HepG2 (cell line): ENCODE measurements around the gene KIF1B. TPM values are rescaled to one million over a fixed set of nuclear protein-coding genes. Genes with fewer than 3 reads are reported as not detected.
A peak's percentile ranks its signal among the peaks of the same experiment; 100 is the strongest.

ENCODE experiments used
- ATAC-seq: fragments of 200-7000 bp; cut with Tn5 transposase; 3 replicates; pipeline ENCODE4 v1.9.1; 2020; ENCODE audit warnings: mild to moderate bottlenecking, moderate library complexity
- BruUV-seq: library from RNA; stranded (reverse); fragments of 400-500 nt; replicated peaks from 2 replicates; lab custom pipeline; 2021; lab: Mats Ljungman, UMichigan
- CTCF ChIA-PET: fragments of 300-600 bp; formaldehyde crosslinking; extraction: SDS; loops from one replicate; lab custom pipeline; 2021; ENCODE audit warnings: low total read pairs, inconsistent platforms, low intra/inter-chr PET ratio; lab: Yijun Ruan, JAX
- POLR2A ChIA-PET: fragments of 350-600 bp; sonication (Branson Sonifier 250); formaldehyde crosslinking; loops from one replicate; lab custom pipeline; 2020; ENCODE audit warnings: antibody characterized with exemption, inconsistent platforms; lab: Yijun Ruan, JAX
- DNase-seq: peaks from one replicate; pipeline ENCODE4 v3.0.0-alpha.2; 2015; ENCODE audit warnings: low spot score
- FAIRE-seq: peaks from 3 replicates; lab custom pipeline; 2011; peaks lifted over from hg19 to GRCh38; lab: Jason Lieb, UNC
- H2AFZ ChIP-seq: one replicate; pipeline ENCODE4 v1.6.1; 2011; ENCODE audit warnings: low read length, inconsistent platforms
- H3K27ac ChIP-seq: fragments of 300-600 bp; 3 replicates; pipeline ENCODE4 v1.8.0; 2011; ENCODE audit warnings: mixed run types, mild to moderate bottlenecking, mixed read lengths, low read length, inconsistent platforms; ENCODE audit not compliant: insufficient read depth; ENCODE audit errors: extremely low read length
- H3K27me3 ChIP-seq, 2 experiments: fragments of 200-600 bp in 1 of 2; 2 replicates in 1 of 2; 3 replicates in 1 of 2; pipeline versions ENCODE4 v1.6.0 to v1.8.0; 2011; ENCODE audit warnings: low read length in 2 of 2, mild to moderate bottlenecking in 2 of 2, moderate library complexity in 2 of 2, inconsistent platforms in 1 of 2; ENCODE audit not compliant: insufficient read depth in 2 of 2, control insufficient read depth in 1 of 2
- H3K36me3 ChIP-seq, 2 experiments: fragments of 200-600 bp in 1 of 2; replicated peaks in 1 of 2; 2 replicates in 1 of 2; 3 replicates in 1 of 2; pipeline versions ENCODE4 v1.5.1 to v1.8.0; 2011; ENCODE audit warnings: low read length in 2 of 2, inconsistent platforms in 1 of 2; ENCODE audit not compliant: insufficient read depth in 2 of 2, control insufficient read depth in 1 of 2
- H3K4me1 ChIP-seq: 2 replicates; pipeline ENCODE4 v1.5.1; 2012; ENCODE audit warnings: low read length, inconsistent platforms; ENCODE audit not compliant: insufficient read depth
- H3K4me2 ChIP-seq: 2 replicates; pipeline ENCODE4 v1.6.0; 2011; ENCODE audit warnings: low read depth, low read length, inconsistent platforms
- H3K4me3 ChIP-seq, 3 experiments: fragments of 200-600 bp in 1 of 3; sonication (generic), shearing (Covaris generic) in 1 of 3; replicated peaks in 1 of 3; 2 replicates each; pipeline ENCODE4 v1.5.1; 2011 to 2016; ENCODE audit warnings: low read length in 3 of 3, inconsistent platforms in 2 of 3, low read depth in 2 of 3, mild to moderate bottlenecking in 2 of 3, control low read depth in 1 of 3, mixed read lengths in 1 of 3; ENCODE audit not compliant: insufficient read depth in 1 of 3
- H3K79me2 ChIP-seq: one replicate; pipeline ENCODE4 v1.6.1; 2011; ENCODE audit warnings: low read length, inconsistent platforms; ENCODE audit not compliant: insufficient read depth
- H3K9ac ChIP-seq: 2 replicates; pipeline ENCODE4 v1.6.0; 2011; ENCODE audit warnings: mild to moderate bottlenecking, low read depth, low read length, inconsistent platforms; ENCODE audit not compliant: insufficient read depth
- H3K9me3 ChIP-seq: 2 replicates; pipeline ENCODE4 v1.5.1; 2012; ENCODE audit warnings: mild to moderate bottlenecking, low read length
- H4K20me1 ChIP-seq: 2 replicates; pipeline ENCODE4 v1.6.0; 2011; ENCODE audit warnings: inconsistent platforms, mild to moderate bottlenecking, low read length, moderate library complexity; ENCODE audit not compliant: insufficient read depth
- FLYWCH1 ChIP-seq: sonication (generic); formaldehyde crosslinking; IDR thresholded peaks from 2 replicates; pipeline ENCODE4 v1.8.1; 2023; ENCODE audit warnings: mild to moderate bottlenecking, missing genetic modification reagents
- HDAC2 ChIP-seq: sonication (generic); formaldehyde crosslinking; IDR thresholded peaks from 2 replicates; pipeline ENCODE4 v1.4.0; 2020; ENCODE audit warnings: missing genetic modification reagents
- HIC2 ChIP-seq: sonication (generic); formaldehyde crosslinking; IDR thresholded peaks from 2 replicates; pipeline ENCODE4 v1.9.0; 2022; ENCODE audit warnings: low read depth, missing genetic modification reagents
- MXD4 ChIP-seq: IDR thresholded peaks from 2 replicates; pipeline ENCODE4 v1.6.1; 2016; ENCODE audit warnings: mild to moderate bottlenecking, missing biosample characterization, missing genetic modification reagents
- NR2F2 ChIP-seq: IDR thresholded peaks from 2 replicates; pipeline ENCODE4 v1.6.1; 2012; ENCODE audit warnings: low read depth, inconsistent platforms, borderline replicate concordance
- PAF1 ChIP-seq: IDR thresholded peaks from 2 replicates; pipeline ENCODE4 v1.6.1; 2016; ENCODE audit warnings: missing genetic modification reagents, missing compliant biosample characterization
- PRPF4 ChIP-seq: fragments of 200-400 bp; formaldehyde crosslinking; IDR thresholded peaks from 2 replicates; pipeline ENCODE4 v1.6.1; 2016; ENCODE audit warnings: low read length, low read depth; ENCODE audit not compliant: poor library complexity, severe bottlenecking
- SMAD9 ChIP-seq: sonication (generic); formaldehyde crosslinking; IDR thresholded peaks from 2 replicates; pipeline ENCODE4 v1.5.1; 2020; ENCODE audit warnings: mild to moderate bottlenecking, missing genetic modification reagents
- SRY ChIP-seq: sonication (generic); formaldehyde crosslinking; IDR thresholded peaks from 2 replicates; pipeline ENCODE4 v1.8.0; 2022; ENCODE audit warnings: mild to moderate bottlenecking, missing genetic modification reagents
- TP53 ChIP-seq: sonication (generic); formaldehyde crosslinking; conservative IDR thresholded peaks from 2 replicates; pipeline ENCODE4 v1.4.0; 2020; ENCODE audit warnings: missing genetic modification reagents
- U2AF1 ChIP-seq: fragments of 200-400 bp; formaldehyde crosslinking; optimal IDR thresholded peaks from 2 replicates; pipeline ENCODE3; 2017; ENCODE audit warnings: mild to moderate bottlenecking, low read depth, low read length
- YEATS4 ChIP-seq: sonication (generic); formaldehyde crosslinking; IDR thresholded peaks from 2 replicates; pipeline ENCODE4 v1.4.0; 2020; ENCODE audit warnings: missing genetic modification reagents, borderline replicate concordance
- ZBTB38 ChIP-seq: sonication (generic); formaldehyde crosslinking; IDR thresholded peaks from 2 replicates; pipeline ENCODE4 v1.5.1; 2020; ENCODE audit warnings: mild to moderate bottlenecking, missing genetic modification reagents
- ZFP82 ChIP-seq: sonication (generic); formaldehyde crosslinking; IDR thresholded peaks from 2 replicates; pipeline ENCODE4 v1.5.1; 2020; ENCODE audit warnings: mild to moderate bottlenecking, missing genetic modification reagents, borderline replicate concordance
- ZNF180 ChIP-seq: sonication (generic); formaldehyde crosslinking; IDR thresholded peaks from 2 replicates; pipeline ENCODE4 v1.4.0; 2020; ENCODE audit warnings: low read depth, missing genetic modification reagents, borderline replicate concordance
- ZNF430 ChIP-seq: sonication (generic); formaldehyde crosslinking; IDR thresholded peaks from 2 replicates; pipeline ENCODE4 v1.9.0; 2021; ENCODE audit warnings: mild to moderate bottlenecking, missing genetic modification reagents
- ZNF7 ChIP-seq: IDR thresholded peaks from 2 replicates; pipeline ENCODE4 v1.6.1; 2016; ENCODE audit warnings: missing biosample characterization, missing genetic modification reagents
- WGBS: methylation state at CpG from one replicate; pipeline ENCODE4 v1.1.6; 2017; ENCODE audit warnings: low lambda C conversion rate; 5-methylcytosine and 5-hydroxymethylcytosine counted together
- in situ Hi-C: cut with HindIII; loops from 2 replicates; pipeline ENCODE4 v1.10.0; 2017; ENCODE audit warnings: low pct_unique_long_range_greater_than_20kb; ENCODE audit not compliant: extremely low pct_ligation_motif_present
- intact Hi-C: fragments of 100-400 bp; cut with micrococcal nuclease; formaldehyde crosslinking; loops from one replicate; pipeline ENCODE4 v1.10.0; 2022; ENCODE audit not compliant: unreplicated experiment
- polyA plus RNA-seq, 8 experiments: library from polyadenylated mRNA; depleted of rRNA in 3 of 8; stranded (reverse) in 7 of 8; unstranded in 1 of 8; fragments of >200 nt; fragmentation: Illumina TruSeq in 4 of 8; extraction: Trizol in 4 of 8; gene quantifications; 2 replicates each; pipeline versions ENCODE4 v1.2.1 to v1.2.3, GENCODE V29; 2011 to 2016; ENCODE audit warnings: low read depth in 4 of 8, missing spikeins in 1 of 8, mixed read lengths in 1 of 8; ENCODE audit not compliant: insufficient read depth in 1 of 8
- total RNA-seq, 5 experiments: library from RNA; depleted of rRNA; stranded (reverse); fragments of >200 nt; fragmentation: Illumina TruSeq; extraction: Trizol; gene quantifications; 2 replicates each; pipeline ENCODE4 v1.2.3, GENCODE V29; 2016; ENCODE audit warnings: low read depth in 1 of 5
- TF ChIP-seq, protein P1 (sequence below): sonication (generic); formaldehyde crosslinking; IDR thresholded peaks from 2 replicates; pipeline ENCODE4 v1.5.0; 2020; ENCODE audit warnings: mild to moderate bottlenecking, missing genetic modification reagents, borderline replicate concordance

KIF1B gene
- total and polyA plus RNA-seq, 2 of the 13 experiments (the other 11 are each of a cell fraction or from before 2014, with no cell fraction given) = 26.7 to 32.5 TPM

DNA sequence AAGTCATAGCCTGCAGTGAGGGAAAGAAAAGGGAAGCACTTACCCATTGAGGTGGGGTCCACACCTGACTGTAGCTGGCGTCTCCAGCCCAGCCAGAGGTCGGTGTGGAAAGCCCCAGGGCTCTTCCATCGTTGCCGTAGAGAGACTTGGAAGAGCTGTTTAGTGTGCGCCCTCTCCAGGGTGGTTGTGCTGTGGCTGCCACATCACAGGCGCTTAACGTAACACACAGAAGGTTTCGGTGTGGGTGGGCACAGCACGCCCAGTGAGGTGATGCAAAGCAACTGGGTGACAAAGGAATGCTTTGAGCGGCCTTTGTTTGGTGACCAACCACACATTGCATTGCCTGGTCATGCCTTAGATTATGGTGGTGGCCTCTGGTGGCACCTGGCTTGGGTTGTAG, 36.8 kb upstream of the KIF1B start:
- 98% methylated on average over 5 of the region's 10 CpGs for WGBS
- POLR2A ChIA-PET = no interaction called here
- no TSS peak for BruUV-seq
- ATAC-seq = no peak
- CTCF ChIA-PET = no interaction called here
- FAIRE-seq = no peak
- Histone ChIP-seq H3K79me2 (peaks cover 21% of the 10 kb centered on the region), H3K9ac (no peak overlapping the region), H3K36me3 (peaks cover 2 to 4% of the 10 kb centered on the region in 2 experiments; a peak in 3 of 5 replicates), H4K20me1 (no peaks in the 10 kb centered on the region), H2AFZ (no peak overlapping the region), H3K4me1 (peaks cover 46% of the 10 kb centered on the region), H3K27me3 (no peaks in the 10 kb centered on the region), H3K4me2 (no peak overlapping the region), H3K4me3 (no peak overlapping the region), H3K9me3 (no peaks in the 10 kb centered on the region), H3K27ac (no peak overlapping the region)
- intact Hi-C loops = loop anchor here (5.0 kb wide), 1 partner anchor 39 kb away; the partner anchor contains the start of gene KIF1B
- no peak for DNase-seq
- in situ Hi-C loops = no loop called here
- TF ChIP-seq ZNF7 (CRISPR knock-in tag) = no peak
- no peak for TF ChIP-seq FLYWCH1 (CRISPR knock-in tag)
- TF ChIP-seq PAF1 (CRISPR knock-in tag) = no peak
- peak; percentile 70 for TF ChIP-seq ZBTB38 (CRISPR knock-in tag)
- no peak for TF ChIP-seq U2AF1
- TF ChIP-seq TP53 (CRISPR knock-in tag) = no peak
- no peak for TF ChIP-seq MXD4 (CRISPR knock-in tag)
- TF ChIP-seq ZNF180 (CRISPR knock-in tag) = no peak
- TF ChIP-seq ZNF430 (CRISPR knock-in tag) = no peak
- no peak for TF ChIP-seq HIC2 (CRISPR knock-in tag)
- TF ChIP-seq YEATS4 = no peak
- no peak for TF ChIP-seq SMAD9 (CRISPR knock-in tag)
- no peak for TF ChIP-seq PRPF4
- TF ChIP-seq, protein P1, sequence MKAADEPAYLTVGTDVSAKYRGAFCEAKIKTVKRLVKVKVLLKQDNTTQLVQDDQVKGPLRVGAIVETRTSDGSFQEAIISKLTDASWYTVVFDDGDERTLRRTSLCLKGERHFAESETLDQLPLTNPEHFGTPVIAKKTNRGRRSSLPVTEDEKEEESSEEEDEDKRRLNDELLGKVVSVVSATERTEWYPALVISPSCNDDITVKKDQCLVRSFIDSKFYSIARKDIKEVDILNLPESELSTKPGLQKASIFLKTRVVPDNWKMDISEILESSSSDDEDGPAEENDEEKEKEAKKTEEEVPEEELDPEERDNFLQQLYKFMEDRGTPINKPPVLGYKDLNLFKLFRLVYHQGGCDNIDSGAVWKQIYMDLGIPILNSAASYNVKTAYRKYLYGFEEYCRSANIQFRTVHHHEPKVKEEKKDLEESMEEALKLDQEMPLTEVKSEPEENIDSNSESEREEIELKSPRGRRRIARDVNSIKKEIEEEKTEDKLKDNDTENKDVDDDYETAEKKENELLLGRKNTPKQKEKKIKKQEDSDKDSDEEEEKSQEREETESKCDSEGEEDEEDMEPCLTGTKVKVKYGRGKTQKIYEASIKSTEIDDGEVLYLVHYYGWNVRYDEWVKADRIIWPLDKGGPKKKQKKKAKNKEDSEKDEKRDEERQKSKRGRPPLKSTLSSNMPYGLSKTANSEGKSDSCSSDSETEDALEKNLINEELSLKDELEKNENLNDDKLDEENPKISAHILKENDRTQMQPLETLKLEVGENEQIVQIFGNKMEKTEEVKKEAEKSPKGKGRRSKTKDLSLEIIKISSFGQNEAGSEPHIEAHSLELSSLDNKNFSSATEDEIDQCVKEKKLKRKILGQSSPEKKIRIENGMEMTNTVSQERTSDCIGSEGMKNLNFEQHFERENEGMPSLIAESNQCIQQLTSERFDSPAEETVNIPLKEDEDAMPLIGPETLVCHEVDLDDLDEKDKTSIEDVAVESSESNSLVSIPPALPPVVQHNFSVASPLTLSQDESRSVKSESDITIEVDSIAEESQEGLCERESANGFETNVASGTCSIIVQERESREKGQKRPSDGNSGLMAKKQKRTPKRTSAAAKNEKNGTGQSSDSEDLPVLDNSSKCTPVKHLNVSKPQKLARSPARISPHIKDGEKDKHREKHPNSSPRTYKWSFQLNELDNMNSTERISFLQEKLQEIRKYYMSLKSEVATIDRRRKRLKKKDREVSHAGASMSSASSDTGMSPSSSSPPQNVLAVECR (CRISPR knock-in tag) = no peak
- no peak for TF ChIP-seq NR2F2
- TF ChIP-seq ZFP82 (CRISPR knock-in tag) = no peak
- 0 out of 2 replicates have a peak, but pooled peaks have one; percentile 28 for TF ChIP-seq SRY (CRISPR knock-in tag)
- TF ChIP-seq HDAC2 (CRISPR knock-in tag) = no peak
